ENCODE data around the gene QARS1. TPM values are rescaled to one million over a fixed set of nuclear protein-coding genes. Genes with fewer than 3 reads are reported as not detected.

Gene QARS1
- total and polyA plus RNA-seq, 2 experiments from 2014 or later: 173 to 373 TPM

- no peak for TF ChIP-seq POLR2AphosphoS5 (IDR thresholded peaks at IDR 0.05; ENCODE audit: low read depth)
- TF ChIP-seq NANOG (IDR thresholded peaks at IDR 0.05; ENCODE audit: borderline replicate concordance): no peak
These were observed 47.1 kb upstream of the QARS1 start (continued) for GRCh38 chr3:49151610-49152009.

GRCh38 chr3:49148159-49148558, 43.6 kb upstream of the QARS1 start:
- Mint-ChIP-seq H3K9me3 (no peaks in the 10 kb centered on the region), H3K27me3 (ENCODE audit: insufficient read depth, low read depth, poor library complexity) (peaks cover 15% of the 10 kb centered on the region), H3K27ac (no peak overlapping the region), H3K36me3 (ENCODE audit: low read depth) (no peaks in the 10 kb centered on the region), H3K4me3 (no peak overlapping the region), H3K4me1 (peaks cover 3% of the 10 kb centered on the region; the same call in 1 of the 3 replicates)
- Histone ChIP-seq H2AFZ (no peak overlapping the region), H3K79me2 (replicated peaks; ENCODE audit: insufficient read depth) (no peaks in the 10 kb centered on the region), H3K36me3 (ENCODE audit: insufficient read depth) (no peaks in the 10 kb centered on the region), H4K20me1 (replicated peaks; ENCODE audit: insufficient read depth) (no peaks in the 10 kb centered on the region), H3K4me3 (no peak overlapping the region), H3K4me2 (no peak overlapping the region), H3F3A (replicated peaks; ENCODE audit: low read depth) (no peaks in the 10 kb centered on the region), H3K4me1 (ENCODE audit: insufficient read depth) (no peaks in the 10 kb centered on the region), H3K27me3 (ENCODE audit: insufficient read depth) (no peaks in the 10 kb centered on the region), H3K27ac (ENCODE audit: low read depth) (no peak overlapping the region), H3K9me2 (ENCODE audit: insufficient read depth) (no peaks in the 10 kb centered on the region)
- DNase-seq (ENCODE audit: low spot score): no peak
- TF ChIP-seq ETS1 (IDR thresholded peaks at IDR 0.05) (no peak), ZNF462 (CRISPR knock-in tag; IDR thresholded peaks at IDR 0.05) (no peak), CTCF (conservative IDR thresholded peaks at IDR 0.05; ENCODE audit: low read depth in 2 of 2) (no peak), STAT1 (IDR thresholded peaks at IDR 0.05; ENCODE audit: unreplicated experiment) (no peak), EZH2phosphoT487 (IDR thresholded peaks at IDR 0.05; ENCODE audit: unreplicated experiment) (no peak), NANOG (IDR thresholded peaks at IDR 0.05; ENCODE audit: borderline replicate concordance) (no peak), CREB1 (CRISPR knock-in tag; IDR thresholded peaks at IDR 0.05; ENCODE audit: low read depth) (no peak), JUNB (IDR thresholded peaks at IDR 0.05; ENCODE audit: unreplicated experiment) (no peak), EZH2 (IDR thresholded peaks at IDR 0.05; ENCODE audit: low read depth, unreplicated experiment) (no peak), POLR2AphosphoS5 (IDR thresholded peaks at IDR 0.05; ENCODE audit: low read depth) (no peak), ZNF114 (CRISPR knock-in tag; IDR thresholded peaks at IDR 0.05) (no peak)
- no peak for ATAC-seq
